Caco-2 (cell line): Measurements from ENCODE around the gene SYPL2. TPM values are rescaled to one million over a fixed set of nuclear protein-coding genes. Genes with fewer than 3 reads are reported as not detected.
"Not testable (repeated sequence)": the region's sequence is repeated elsewhere in the genome, so short reads cannot be mapped to it uniquely, and the experiment has no call there.

ENCODE experiments used
- BruUV-seq: library from RNA; stranded (reverse); fragments of 400-500 nt; replicated peaks from 2 replicates; lab custom pipeline; 2021; lab: Mats Ljungman, UMichigan
- CTCF ChIA-PET: fragments of 300-600 bp; sonication (Branson Sonifier 250); formaldehyde crosslinking; loops from one replicate; lab custom pipeline; 2022; ENCODE audit warnings: antibody characterized with exemption; lab: Charles Lee
- POLR2A ChIA-PET: fragments of 300-600 bp; sonication (Branson Sonifier 250); formaldehyde crosslinking; loops from one replicate; lab custom pipeline; 2022; ENCODE audit warnings: antibody characterized with exemption; lab: Charles Lee
- DNase-seq, 2 experiments: peaks; one replicate each; pipeline versions ENCODE4 v3.0.0 to v3.0.0-alpha.2; 2020 to 2022
- H3K27me3 ChIP-seq: replicated peaks from 2 replicates; pipeline ENCODE4 v1.6.0; 2011; ENCODE audit warnings: low read length; ENCODE audit not compliant: control insufficient read depth, insufficient read depth
- H3K36me3 ChIP-seq: 2 replicates; pipeline ENCODE4 v1.5.1; 2011; ENCODE audit warnings: low read length; ENCODE audit not compliant: control insufficient read depth, insufficient read depth
- H3K4me1 ChIP-seq: fragments of 250-450 bp; sonication (Bioruptor Pico); 2 replicates; pipeline ENCODE4 v1.5.1; 2020; ENCODE audit warnings: mild to moderate bottlenecking
- H3K4me3 ChIP-seq: 2 replicates; pipeline ENCODE4 v1.5.1; 2011; ENCODE audit warnings: low read depth, mild to moderate bottlenecking, control low read depth, low read length
- H3K9me3 ChIP-seq: fragments of 250-450 bp; sonication (Bioruptor Pico); 2 replicates; pipeline ENCODE4 v1.5.1; 2020; ENCODE audit warnings: mild to moderate bottlenecking, moderate library complexity
- H3K27ac Mint-ChIP-seq: one replicate; pipeline ENCODE4 v1.8.0; 2022; ENCODE audit warnings: mixed read lengths; ENCODE audit not compliant: unreplicated experiment
- H3K27me3 Mint-ChIP-seq: one replicate; pipeline ENCODE4 v1.8.0; 2022; ENCODE audit warnings: mixed read lengths; ENCODE audit not compliant: insufficient read depth, unreplicated experiment
- H3K36me3 Mint-ChIP-seq: one replicate; pipeline ENCODE4 v1.8.0; 2022; ENCODE audit warnings: mild to moderate bottlenecking, mixed read lengths; ENCODE audit not compliant: insufficient read depth, unreplicated experiment
- H3K4me1 Mint-ChIP-seq: one replicate; pipeline ENCODE4 v1.8.0; 2022; ENCODE audit warnings: low read depth, mixed read lengths; ENCODE audit not compliant: unreplicated experiment
- H3K4me3 Mint-ChIP-seq: one replicate; pipeline ENCODE4 v1.8.0; 2022; ENCODE audit warnings: mild to moderate bottlenecking, moderate library complexity, mixed read lengths; ENCODE audit not compliant: unreplicated experiment
- H3K9me3 Mint-ChIP-seq: one replicate; pipeline ENCODE4 v1.8.0; 2022; ENCODE audit warnings: mixed read lengths; ENCODE audit not compliant: unreplicated experiment
- intact Hi-C: fragments of 100-400 bp; cut with micrococcal nuclease; formaldehyde crosslinking; loops from one replicate; pipeline ENCODE4 v1.10.0; 2022; ENCODE audit not compliant: unreplicated experiment
- total RNA-seq: library from RNA; stranded (reverse); gene quantifications from 2 replicates; pipeline ENCODE4 v1.2.3, GENCODE V29; 2022
- TF ChIP-seq, protein P1 (sequence below), 2 experiments: fragments of 200-600 bp in 1 of 2; IDR thresholded peaks; 1 replicate in 1 of 2; 2 replicates in 1 of 2; pipeline versions ENCODE4 v1.5.1 to v1.8.0; 2011 to 2022; ENCODE audit warnings: antibody characterized with exemption in 1 of 2, control low read depth in 1 of 2, inconsistent platforms in 1 of 2, low read depth in 1 of 2, low read length in 1 of 2, mild to moderate bottlenecking in 1 of 2, moderate library complexity in 1 of 2; ENCODE audit not compliant: insufficient read depth in 1 of 2, severe bottlenecking in 1 of 2, unreplicated experiment in 1 of 2

The SYPL2 gene
- total RNA-seq, 1 experiment from 2014 or later, result 0.45 TPM

DNA sequence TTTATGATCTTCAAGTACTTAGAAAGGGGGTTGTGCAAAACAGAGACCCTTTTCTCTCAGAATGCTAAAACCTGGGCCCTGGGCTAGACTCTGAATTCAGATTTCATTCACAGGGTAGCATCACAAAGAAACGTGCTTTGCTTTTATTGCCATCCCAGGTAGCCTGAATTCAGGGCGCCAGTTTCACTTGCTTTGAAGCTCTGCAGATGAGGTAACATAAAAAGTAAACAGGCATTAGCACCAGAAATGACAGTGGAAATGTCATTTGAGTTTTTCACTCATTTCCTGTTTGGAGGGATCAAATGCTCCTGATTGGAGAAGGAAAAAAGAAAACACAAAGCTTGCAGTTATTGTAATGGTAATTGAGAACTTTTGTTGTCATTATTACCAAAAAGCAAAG, 2.6 kb downstream of the SYPL2 start:
- H3K36me3 Mint-ChIP-seq, result no peaks in the 10 kb centered on the region
- intact Hi-C loops, result no loop called here
- Histone ChIP-seq H3K4me1 (no peaks in the 10 kb centered on the region), H3K27me3 (no peaks in the 10 kb centered on the region; the same call in 1 of the 2 replicates), H3K36me3 (no peaks in the 10 kb centered on the region), H3K4me3 (no peak overlapping the region), H3K9me3 (no peaks in the 10 kb centered on the region)
- CTCF ChIA-PET, result no interaction called here
- peaks cover 17% of the 10 kb centered on the region for H3K27me3 Mint-ChIP-seq
- no TSS peak for BruUV-seq
- H3K4me3 Mint-ChIP-seq, result no peak overlapping the region
- TF ChIP-seq, protein P1, sequence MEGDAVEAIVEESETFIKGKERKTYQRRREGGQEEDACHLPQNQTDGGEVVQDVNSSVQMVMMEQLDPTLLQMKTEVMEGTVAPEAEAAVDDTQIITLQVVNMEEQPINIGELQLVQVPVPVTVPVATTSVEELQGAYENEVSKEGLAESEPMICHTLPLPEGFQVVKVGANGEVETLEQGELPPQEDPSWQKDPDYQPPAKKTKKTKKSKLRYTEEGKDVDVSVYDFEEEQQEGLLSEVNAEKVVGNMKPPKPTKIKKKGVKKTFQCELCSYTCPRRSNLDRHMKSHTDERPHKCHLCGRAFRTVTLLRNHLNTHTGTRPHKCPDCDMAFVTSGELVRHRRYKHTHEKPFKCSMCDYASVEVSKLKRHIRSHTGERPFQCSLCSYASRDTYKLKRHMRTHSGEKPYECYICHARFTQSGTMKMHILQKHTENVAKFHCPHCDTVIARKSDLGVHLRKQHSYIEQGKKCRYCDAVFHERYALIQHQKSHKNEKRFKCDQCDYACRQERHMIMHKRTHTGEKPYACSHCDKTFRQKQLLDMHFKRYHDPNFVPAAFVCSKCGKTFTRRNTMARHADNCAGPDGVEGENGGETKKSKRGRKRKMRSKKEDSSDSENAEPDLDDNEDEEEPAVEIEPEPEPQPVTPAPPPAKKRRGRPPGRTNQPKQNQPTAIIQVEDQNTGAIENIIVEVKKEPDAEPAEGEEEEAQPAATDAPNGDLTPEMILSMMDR (IDR thresholded peaks at IDR 0.05; ENCODE audit: insufficient read depth in 1 of 2, low read depth in 1 of 2, low read length in 1 of 2, severe bottlenecking in 1 of 2, unreplicated experiment in 1 of 2), result no peak
- no peak for DNase-seq
- no peak overlapping the region for H3K27ac Mint-ChIP-seq
- POLR2A ChIA-PET, result no interaction called here
- H3K9me3 Mint-ChIP-seq, result no peaks in the 10 kb centered on the region
- H3K4me1 Mint-ChIP-seq, result peaks cover 10% of the 10 kb centered on the region

DNA sequence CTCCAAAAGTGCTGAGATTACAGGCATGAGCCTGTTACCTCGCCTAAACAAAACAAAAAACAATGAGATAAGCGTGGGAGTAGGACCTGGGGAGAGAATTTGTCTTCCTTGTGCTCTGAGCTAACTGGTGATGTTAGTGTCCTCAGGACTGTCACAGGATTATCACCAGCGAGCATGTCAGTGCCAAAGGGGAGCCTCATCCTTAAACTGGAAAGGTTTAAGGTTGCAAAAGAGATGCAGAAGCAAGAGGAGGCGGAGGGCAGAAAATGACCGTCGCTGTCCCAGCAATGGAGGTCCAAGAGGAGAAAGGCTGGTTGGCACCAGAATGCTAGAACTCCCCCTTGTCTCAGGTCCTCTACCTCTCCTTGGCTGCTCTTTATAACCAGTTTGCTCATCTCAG, 3.9 kb downstream of the SYPL2 start:
- H3K4me1 ChIP-seq, result no peaks in the 10 kb centered on the region
- BruUV-seq, result no TSS peak
- H3K4me1 Mint-ChIP-seq, result peaks cover 2% of the 10 kb centered on the region
- H3K27me3 ChIP-seq, result no peaks in the 10 kb centered on the region; the same call in 1 of the 2 replicates
- peaks cover 13% of the 10 kb centered on the region for H3K27me3 Mint-ChIP-seq
- intact Hi-C loops, result no loop called here
- no peaks in the 10 kb centered on the region for H3K36me3 Mint-ChIP-seq
- no peak overlapping the region for H3K4me3 Mint-ChIP-seq
- DNase-seq, result no peak
- POLR2A ChIA-PET, result no interaction called here
- H3K9me3 ChIP-seq, result no peaks in the 10 kb centered on the region
- no peaks in the 10 kb centered on the region for H3K36me3 ChIP-seq
- H3K4me3 ChIP-seq, result no peak overlapping the region
- TF ChIP-seq, protein P1 (IDR thresholded peaks at IDR 0.05; ENCODE audit: insufficient read depth in 1 of 2, low read depth in 1 of 2, low read length in 1 of 2, severe bottlenecking in 1 of 2, unreplicated experiment in 1 of 2), result no peak
- CTCF ChIA-PET, result no interaction called here
- H3K9me3 Mint-ChIP-seq, result no peaks in the 10 kb centered on the region
- no peak overlapping the region for H3K27ac Mint-ChIP-seq

DNA sequence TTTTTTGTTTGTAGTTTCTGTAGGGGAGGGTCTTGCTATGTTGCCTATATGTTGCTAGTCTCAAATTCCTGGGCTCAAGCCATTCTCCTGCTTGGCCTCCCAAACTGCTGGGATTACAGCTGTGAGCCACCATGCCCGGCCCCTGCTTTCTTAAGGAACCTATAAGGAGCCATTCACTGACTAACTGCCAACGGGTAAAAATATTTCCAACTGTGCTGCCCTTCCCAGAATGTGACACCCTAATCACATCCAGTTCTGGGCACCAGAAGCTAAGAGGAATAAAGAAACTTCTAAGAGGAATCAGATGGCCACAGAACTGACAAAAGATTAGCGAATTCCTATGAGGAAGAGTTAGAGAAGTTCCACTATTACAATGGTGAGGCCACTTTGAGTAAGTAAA, 6.4 kb downstream of the SYPL2 start:
- Mint-ChIP-seq H3K27ac (no peak overlapping the region), H3K36me3 (no peaks in the 10 kb centered on the region), H3K4me3 (no peak overlapping the region), H3K27me3 (peaks cover 14% of the 10 kb centered on the region), H3K4me1 (no peaks in the 10 kb centered on the region), H3K9me3 (no peaks in the 10 kb centered on the region)
- no peak for DNase-seq
- Histone ChIP-seq H3K9me3 (no peaks in the 10 kb centered on the region), H3K4me3 (no peak overlapping the region), H3K27me3 (no peaks in the 10 kb centered on the region; the same call in 1 of the 2 replicates), H3K4me1 (no peaks in the 10 kb centered on the region), H3K36me3 (no peaks in the 10 kb centered on the region)
- POLR2A ChIA-PET, result interaction anchor here (0.6 kb wide), 1 partner anchor 11 kb away, joined by 7 read pairs; no protein-coding TSS in a partner anchor
- intact Hi-C loops, result no loop called here
- TF ChIP-seq, protein P1 (IDR thresholded peaks at IDR 0.05; ENCODE audit: insufficient read depth in 1 of 2, low read depth in 1 of 2, low read length in 1 of 2, severe bottlenecking in 1 of 2, unreplicated experiment in 1 of 2), result no peak
- no TSS peak for BruUV-seq
- CTCF ChIA-PET, result no interaction called here

DNA sequence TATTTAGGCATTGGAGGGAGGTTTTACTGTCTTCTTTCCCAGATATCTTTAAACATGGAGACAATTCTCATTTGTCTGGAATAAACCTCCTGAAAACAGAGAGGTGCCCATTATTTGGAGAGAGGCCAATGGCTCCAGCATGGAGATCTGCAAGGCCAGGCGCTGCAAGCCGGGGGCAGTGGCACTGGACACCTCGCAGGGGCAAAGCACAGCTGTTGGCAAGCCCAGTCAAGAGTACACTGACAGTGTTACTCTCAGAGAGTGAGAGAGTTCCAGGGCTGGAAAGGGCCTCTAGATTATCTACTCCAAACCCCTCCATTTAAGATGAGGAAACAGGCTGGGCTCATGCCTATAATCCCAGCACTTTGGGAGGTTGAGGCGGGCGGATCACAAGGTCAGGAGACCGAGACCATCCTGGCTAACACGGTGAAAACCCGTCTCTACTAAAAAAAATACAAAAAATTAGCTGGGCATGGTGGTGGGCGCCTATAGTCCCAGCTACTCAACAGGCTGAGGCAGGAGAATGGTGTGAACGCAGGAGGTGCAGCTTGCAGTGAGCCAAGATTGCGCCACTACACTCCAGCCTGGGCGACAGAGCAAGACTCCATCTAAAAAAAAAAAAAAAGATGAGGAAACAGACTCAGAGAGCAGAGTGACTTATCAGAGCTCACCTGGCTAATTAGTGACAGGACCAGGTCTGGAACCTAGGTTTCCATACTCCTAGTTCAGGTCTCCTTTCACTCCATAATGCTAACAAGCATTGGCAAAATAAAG, 7.1 kb downstream of the SYPL2 start:
- H3K27ac Mint-ChIP-seq, H3K4me1 ChIP-seq, POLR2A ChIA-PET, H3K4me1 Mint-ChIP-seq, H3K36me3 Mint-ChIP-seq, DNase-seq, H3K4me3 ChIP-seq, H3K36me3 ChIP-seq, H3K9me3 Mint-ChIP-seq, H3K27me3 ChIP-seq, CTCF ChIA-PET, BruUV-seq, intact Hi-C loops, H3K4me3 Mint-ChIP-seq, H3K9me3 ChIP-seq: not testable (repeated sequence)
- H3K27me3 Mint-ChIP-seq, result peaks cover 14% of the 10 kb centered on the region
